GM18505 (cell line): ENCODE results near the gene TXNDC16.

ENCODE experiments used
- ATAC-seq: cut with Tn5 transposase; IDR thresholded peaks from one replicate; pipeline ENCODE4 v1.9.1; 2021; ENCODE audit not compliant: unreplicated experiment
- POLR2A ChIP-seq: IDR thresholded peaks from 4 replicates; pipeline ENCODE4 v1.6.1; 2011; ENCODE audit warnings: borderline replicate concordance; ENCODE audit not compliant: insufficient read depth, insufficient read length; ENCODE audit errors: extremely low read depth

TXNDC16 gene

DNA sequence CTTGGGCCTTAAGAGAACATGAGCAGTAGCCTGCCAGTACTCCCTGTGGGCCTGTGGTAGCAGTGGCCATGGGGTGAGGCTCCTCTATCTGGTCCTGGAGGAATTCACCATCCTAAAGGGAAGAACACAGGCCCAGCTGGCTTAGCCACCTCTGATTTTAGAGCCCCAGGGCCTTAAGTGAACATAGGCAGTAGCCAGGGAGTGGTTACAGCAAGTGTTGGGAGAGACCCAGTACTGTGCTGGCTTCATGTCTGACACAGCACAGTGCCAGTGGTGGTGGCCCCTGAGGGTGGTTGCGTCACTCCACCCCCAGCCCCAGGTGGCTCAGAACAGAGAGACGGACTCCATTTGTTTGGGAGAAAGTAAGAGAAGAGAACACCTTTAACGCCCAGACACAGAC, 105.1 kb downstream of the TXNDC16 start:
- TF ChIP-seq POLR2A: no peak
- no peak for ATAC-seq

DNA sequence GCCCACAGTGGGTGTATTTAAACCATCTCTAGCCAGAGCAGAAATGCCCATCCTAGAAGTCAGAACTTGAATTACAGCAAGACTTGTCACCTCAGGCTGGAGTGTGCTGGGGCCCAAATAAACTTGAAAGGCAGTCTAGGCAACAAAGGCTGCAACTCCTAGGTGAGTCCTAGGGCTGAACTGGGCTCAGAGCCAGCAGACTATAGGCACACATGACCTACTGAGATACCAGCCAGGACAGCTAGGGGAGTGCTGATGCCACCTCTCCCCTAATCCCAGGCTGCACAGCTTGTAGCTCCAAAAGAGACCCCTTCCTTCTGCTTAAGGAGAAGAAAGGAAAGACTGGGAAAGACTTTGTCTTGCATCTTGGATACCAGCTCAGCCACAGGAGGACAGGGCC, 106.0 kb downstream of the TXNDC16 start:
- no peak for TF ChIP-seq POLR2A
- no peak for ATAC-seq

DNA sequence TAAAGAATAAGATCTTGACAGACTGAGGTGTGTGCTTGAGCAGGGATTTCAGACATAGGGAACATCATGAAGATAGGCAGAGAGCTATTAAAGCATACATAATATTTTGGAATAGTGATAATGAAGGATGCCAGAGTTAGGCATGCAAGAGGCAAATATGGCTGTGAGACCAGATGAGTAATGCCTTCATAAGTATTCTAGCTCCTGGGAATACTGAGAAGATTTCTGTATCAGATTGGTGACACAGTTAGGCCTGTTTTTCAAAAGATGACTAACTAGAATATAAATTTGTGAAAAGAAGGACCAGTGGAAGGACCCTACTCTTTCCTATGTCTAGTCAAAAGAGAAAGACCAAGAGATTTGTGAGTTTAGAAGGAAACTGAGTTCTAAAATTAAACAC, 108.8 kb downstream of the TXNDC16 start:
- no peak for TF ChIP-seq POLR2A
- no peak for ATAC-seq

DNA sequence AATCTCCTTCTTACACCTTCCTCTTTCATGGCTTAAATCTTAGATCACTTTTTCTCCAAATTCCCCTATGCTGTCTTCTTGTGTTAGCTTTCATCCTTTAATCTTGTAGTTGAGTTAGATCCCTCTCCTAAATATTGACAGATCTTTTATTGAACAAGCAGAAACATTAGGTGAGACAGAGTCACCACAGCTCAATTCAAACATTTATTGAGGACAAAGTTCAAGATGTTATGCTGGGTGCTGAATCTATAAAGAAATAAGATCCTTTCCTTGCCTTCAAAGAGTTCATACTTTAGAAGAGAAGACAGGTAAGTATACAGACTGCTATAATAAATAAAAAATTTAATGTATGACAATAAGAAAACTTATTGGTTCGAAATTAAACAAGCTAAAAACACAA, 109.7 kb downstream of the TXNDC16 start:
- no peak for ATAC-seq
- TF ChIP-seq POLR2A: no peak

DNA sequence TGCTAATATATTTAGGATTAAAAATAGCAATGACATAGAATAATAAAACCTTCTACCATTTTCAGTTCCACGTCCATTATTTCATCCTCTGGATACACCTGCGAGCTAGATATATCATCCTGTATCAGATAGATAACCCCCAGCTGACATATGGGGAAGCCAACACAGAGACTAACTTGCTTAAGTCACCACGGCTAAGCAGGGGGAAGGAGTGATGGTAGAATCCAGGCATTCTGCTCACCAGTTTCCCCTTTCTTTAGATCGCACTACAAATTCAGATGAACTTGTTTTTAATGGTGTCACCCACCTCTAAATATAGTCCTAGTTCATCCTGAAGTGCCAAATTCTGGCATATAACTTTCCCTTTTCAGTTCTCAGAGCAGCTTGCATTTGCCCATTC, 110.1 kb downstream of the TXNDC16 start:
- ATAC-seq: no peak
- no peak for TF ChIP-seq POLR2A

DNA sequence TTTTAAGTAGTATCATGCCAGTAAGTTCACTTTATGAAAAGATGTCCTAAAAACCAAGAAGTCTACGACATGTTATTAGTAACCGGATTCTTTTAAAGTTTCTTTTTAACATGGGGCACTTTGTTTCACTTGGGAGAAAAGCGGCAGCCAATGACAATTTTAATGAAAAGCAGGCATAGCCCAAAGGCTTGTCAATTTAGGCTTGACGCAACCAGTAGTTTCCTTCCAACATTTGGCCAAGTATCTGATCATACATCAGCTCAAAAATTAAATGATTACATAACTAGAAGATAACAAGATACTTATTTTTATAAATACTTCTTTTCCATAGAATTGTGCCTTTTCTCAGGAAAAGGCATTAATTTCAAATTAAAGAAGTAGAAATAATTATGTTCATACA, 112.8 kb downstream of the TXNDC16 start:
- ATAC-seq: no peak
- no peak for TF ChIP-seq POLR2A

DNA sequence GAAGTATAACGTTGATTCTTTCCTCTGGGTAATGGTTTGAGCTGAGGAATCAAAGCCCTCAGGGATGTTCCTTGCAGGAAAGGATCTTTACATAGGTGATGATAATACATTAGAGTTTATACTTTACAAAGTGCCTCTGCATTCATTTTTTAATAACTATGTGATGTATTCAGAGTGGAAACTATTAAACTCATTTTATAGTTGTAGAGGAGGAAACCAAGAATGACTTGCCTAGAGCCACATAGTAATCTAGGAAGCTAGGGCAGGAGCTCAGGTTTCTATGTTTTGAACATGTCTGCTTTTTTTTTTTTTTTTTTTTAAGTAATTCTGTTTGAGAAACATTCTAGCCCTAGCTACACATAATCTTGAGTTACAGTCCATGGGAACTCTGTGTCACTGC, 117.3 kb downstream of the TXNDC16 start:
- no peak for ATAC-seq
- TF ChIP-seq POLR2A: no peak

DNA sequence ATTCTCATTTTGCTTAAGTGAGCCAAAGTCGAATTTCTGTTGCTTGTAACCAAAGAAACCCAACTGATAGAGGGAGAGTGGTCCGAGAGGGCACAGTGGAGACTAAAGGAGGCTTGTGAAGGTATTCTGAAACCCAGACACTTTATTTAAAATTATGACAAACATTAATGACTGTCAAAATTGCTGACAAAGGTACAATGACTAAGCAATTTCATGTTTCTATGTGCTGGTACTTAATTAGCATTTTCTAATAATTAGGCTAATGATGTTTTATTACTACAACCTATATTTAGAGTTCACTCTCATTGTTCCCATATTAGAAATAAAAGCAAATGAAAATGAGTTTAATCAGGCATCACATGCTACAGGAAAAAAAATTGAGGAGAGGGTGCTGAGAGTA, 121.8 kb downstream of the TXNDC16 start:
- no peak for ATAC-seq
- no peak for TF ChIP-seq POLR2A

DNA sequence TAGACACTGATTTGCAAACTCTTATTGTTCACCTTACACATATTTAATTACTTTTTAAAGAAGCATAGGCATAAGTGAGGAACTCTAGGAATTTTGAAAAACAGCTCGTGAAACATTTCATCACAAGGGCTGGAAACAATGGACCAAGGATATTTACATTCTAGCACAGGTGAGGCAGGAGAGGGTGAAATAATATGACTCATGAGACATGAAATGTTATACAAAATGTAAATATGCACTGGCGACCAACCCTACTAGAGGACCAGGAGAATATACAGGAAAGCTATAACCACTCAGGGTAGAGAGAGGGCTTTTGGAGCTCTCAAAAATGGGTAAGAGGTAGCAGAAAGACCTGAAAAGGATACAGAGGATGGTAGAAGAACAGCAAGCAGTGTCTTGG, 122.9 kb downstream of the TXNDC16 start:
- ATAC-seq: no peak
- TF ChIP-seq POLR2A: no peak

DNA sequence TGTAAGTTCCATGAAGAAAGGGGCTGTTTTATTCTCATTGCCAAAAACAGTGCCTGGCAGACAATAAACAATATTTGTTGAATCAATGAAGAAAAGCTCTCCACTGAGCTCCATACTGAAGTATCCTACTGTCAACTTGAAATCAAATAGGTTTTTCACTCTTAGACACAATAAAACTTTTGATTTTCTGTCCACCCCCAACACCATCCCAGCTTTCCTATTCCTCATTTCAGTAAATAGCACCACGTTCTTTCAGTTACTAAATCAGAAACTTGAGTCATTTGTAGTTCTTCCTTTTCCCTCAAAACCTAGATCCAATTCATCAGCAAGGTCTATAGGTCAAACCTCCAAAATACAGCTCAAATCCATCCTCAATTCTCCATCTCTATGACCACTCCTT, 124.8 kb downstream of the TXNDC16 start:
- TF ChIP-seq POLR2A: no peak
- no peak for ATAC-seq

DNA sequence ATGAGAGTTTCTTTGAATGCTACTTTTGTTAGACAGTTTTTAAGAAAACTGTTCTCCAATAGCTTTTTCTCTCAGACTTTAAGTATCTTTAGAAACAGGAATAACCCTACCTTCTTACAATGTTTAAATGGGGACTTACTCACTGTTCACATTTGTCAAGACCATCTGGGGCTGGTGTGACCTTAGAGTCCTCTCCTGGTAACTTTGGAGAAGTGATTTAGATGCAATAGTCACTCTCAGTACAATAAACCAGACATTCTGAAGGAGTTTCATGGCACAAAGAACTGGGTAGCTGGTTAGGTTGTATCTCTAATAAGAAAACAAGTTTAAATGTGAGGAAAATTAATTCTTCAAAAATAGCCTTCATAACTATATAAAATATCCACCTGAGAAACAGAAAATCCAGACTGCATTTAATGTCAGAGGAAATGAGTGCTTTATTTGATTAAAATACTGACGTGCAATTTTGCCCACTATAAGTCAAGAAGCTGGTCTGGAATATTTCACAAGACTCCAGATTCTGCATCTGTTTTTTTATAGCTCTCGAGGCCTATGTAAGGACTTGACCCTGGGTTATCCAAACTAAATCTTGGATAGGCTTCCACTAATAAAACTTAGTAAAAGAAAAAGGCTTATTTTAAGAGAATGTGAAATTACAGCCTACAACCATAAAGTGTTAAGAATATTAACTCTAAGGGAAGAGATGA, 129.5 kb downstream of the TXNDC16 start:
- TF ChIP-seq POLR2A: no peak
- ATAC-seq: no peak

DNA sequence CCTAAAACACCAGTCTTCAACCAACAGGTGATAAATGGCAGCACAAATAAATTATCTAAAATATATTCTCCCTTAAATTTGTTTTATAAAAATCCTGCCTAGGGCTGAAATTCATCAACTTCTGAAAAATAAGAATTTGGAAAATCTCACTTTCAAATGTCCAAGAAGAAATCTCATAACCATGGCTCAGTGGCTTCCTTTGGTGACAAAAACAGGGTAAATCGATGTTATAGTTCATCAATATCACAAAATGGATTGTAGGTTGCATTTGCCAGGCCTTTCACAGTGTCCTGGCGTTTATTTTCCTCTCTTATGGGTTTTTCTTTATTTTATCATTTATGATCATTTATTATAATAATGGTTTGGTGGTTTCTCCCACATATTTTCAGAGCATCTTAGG, 135.2 kb downstream of the TXNDC16 start:
- ATAC-seq: no peak
- TF ChIP-seq POLR2A: no peak

DNA sequence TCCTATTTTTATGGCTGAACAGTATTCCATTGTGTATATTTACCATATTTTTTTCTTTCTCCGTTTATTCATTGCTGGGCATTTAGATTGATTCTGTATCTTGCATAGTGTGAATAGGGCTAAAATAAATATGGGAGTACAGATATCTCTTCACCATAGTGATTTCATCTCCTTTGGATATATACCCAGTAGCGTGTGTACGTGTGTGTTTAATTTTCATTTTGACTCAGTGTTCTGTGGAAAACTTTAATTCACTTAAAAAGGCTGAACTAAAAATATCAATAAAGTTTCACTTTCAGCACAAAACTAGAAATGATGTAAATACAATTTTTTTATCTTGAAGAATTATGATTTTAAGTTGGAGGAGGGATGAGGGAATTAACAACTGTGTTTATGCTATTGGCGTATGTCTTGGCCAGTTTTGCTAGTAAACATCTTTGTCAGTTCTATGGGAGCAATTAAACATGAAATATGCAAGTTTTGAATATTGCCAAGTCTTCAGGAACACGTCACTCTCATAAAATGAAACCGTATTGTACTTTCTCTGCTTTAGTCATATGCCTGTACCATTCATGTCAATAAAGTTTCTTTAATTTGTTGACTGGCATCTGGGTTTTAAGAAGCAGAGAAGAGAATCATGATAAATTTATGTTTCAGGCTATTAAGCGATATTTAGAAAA, 138.4 kb downstream of the TXNDC16 start:
- no peak for ATAC-seq
- TF ChIP-seq POLR2A: no peak

DNA sequence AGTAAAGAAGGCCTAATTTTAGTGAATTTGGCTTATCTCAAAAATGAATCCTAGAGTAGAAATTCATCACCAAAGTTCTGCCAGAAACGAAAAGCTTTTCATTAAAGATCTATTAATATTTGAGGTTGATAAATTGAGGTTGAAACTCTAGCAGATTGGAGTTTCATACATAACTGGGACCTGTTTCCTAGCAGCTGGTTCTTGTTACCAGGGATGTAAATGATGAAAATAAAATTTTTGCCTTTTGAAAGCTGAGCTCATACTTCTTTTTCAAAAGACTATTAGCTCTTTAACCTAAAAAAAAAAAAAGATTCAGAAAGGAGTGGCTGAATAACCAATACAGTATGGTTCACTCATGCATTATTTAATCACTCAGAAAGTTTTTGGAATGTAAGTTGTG, 139.9 kb downstream of the TXNDC16 start:
- no peak for ATAC-seq
- TF ChIP-seq POLR2A: no peak
